K562 (cell line): ENCODE results near the gene AQP5. TPM values are rescaled to one million over a fixed set of nuclear protein-coding genes. Genes with fewer than 3 reads are reported as not detected.

ENCODE experiments used
- ATAC-seq: fragments of 200-7000 bp; cut with Tn5 transposase; 3 replicates; pipeline ENCODE4 v1.9.1; 2020; ENCODE audit warnings: moderate library complexity
- BruUV-seq: library from RNA; stranded (reverse); fragments of 400-500 nt; replicated peaks from 2 replicates; lab custom pipeline; 2021; lab: Mats Ljungman, UMichigan
- CTCF ChIA-PET: fragments of 300-600 bp; formaldehyde crosslinking; extraction: SDS; loops from one replicate; lab custom pipeline; 2021; ENCODE audit warnings: low intra/inter-chr PET ratio; lab: Yijun Ruan, JAX
- POLR2A ChIA-PET: fragments of 300-600, 350-650 bp; sonication (Branson Sonifier 250); formaldehyde crosslinking; extraction: SDS; loops from one replicate; lab custom pipeline; 2021; ENCODE audit warnings: antibody characterized with exemption, inconsistent platforms; lab: Yijun Ruan, JAX
- DNase-seq, 4 experiments: peaks; one replicate each; pipeline versions ENCODE4 v3.0.0 to v3.0.0-alpha.2; 2011 to 2018; ENCODE audit warnings: low spot score in 3 of 4, mixed read lengths in 3 of 4; ENCODE audit errors: extremely low read depth in 1 of 4
- FAIRE-seq: peaks from 2 replicates; lab custom pipeline; 2011; peaks lifted over from hg19 to GRCh38; lab: Jason Lieb, UNC
- H2AFZ ChIP-seq: 2 replicates; pipeline ENCODE4 v1.6.0; 2011; ENCODE audit warnings: low read depth, low read length, control low read depth, inconsistent platforms
- H3K27ac ChIP-seq: fragments of 200-600 bp; 3 replicates; pipeline ENCODE4 v1.8.0; 2011; ENCODE audit warnings: low read depth, mild to moderate bottlenecking, control low read depth, inconsistent platforms, low read length, moderate library complexity, mixed read lengths; ENCODE audit errors: extremely low read depth
- H3K27me3 ChIP-seq, 2 experiments: fragments of 300-600 bp in 1 of 2; 2 replicates in 1 of 2; 3 replicates in 1 of 2; pipeline versions ENCODE4 v1.6.0 to v1.8.0; 2011; ENCODE audit warnings: inconsistent platforms in 2 of 2, low read length in 2 of 2, mild to moderate bottlenecking in 1 of 2, mixed read lengths in 1 of 2, moderate library complexity in 1 of 2; ENCODE audit not compliant: control insufficient read depth in 2 of 2, insufficient read depth in 2 of 2
- H3K36me3 ChIP-seq: fragments of 300-600 bp; 3 replicates; pipeline ENCODE4 v1.8.0; 2011; ENCODE audit warnings: mild to moderate bottlenecking, low read length, inconsistent platforms; ENCODE audit not compliant: control insufficient read depth, insufficient read depth
- H3K4me1 ChIP-seq, 2 experiments: fragments of 200-600 bp in 1 of 2; replicated peaks in 1 of 2; 2 replicates in 1 of 2; 3 replicates in 1 of 2; pipeline versions ENCODE4 v1.5.1 to v1.8.0; 2011; ENCODE audit warnings: inconsistent platforms in 2 of 2, low read length in 2 of 2, mild to moderate bottlenecking in 1 of 2, mixed read lengths in 1 of 2, moderate library complexity in 1 of 2; ENCODE audit not compliant: control insufficient read depth in 2 of 2, insufficient read depth in 2 of 2
- H3K4me2 ChIP-seq: 2 replicates; pipeline ENCODE4 v1.6.1; 2011; ENCODE audit warnings: low read length, control low read depth, inconsistent platforms, mixed read lengths; ENCODE audit not compliant: insufficient read depth
- H3K4me3 ChIP-seq: fragments of 200-600 bp; sonication (generic), shearing (Covaris generic); 2 replicates; pipeline ENCODE4 v1.5.1; 2016; ENCODE audit warnings: control low read depth, inconsistent platforms
- H3K79me2 ChIP-seq: fragments of 200-600 bp; 3 replicates; pipeline ENCODE4 v1.8.0; 2011; ENCODE audit warnings: low read length, inconsistent platforms; ENCODE audit not compliant: control insufficient read depth, insufficient read depth
- H3K9ac ChIP-seq, 2 experiments: 2 replicates each; pipeline versions ENCODE4 v1.6.0 to v1.6.1; 2011; ENCODE audit warnings: low read depth in 2 of 2, low read length in 2 of 2, control low read depth in 1 of 2, inconsistent platforms in 1 of 2, mild to moderate bottlenecking in 1 of 2, mixed read lengths in 1 of 2; ENCODE audit not compliant: insufficient read depth in 1 of 2
- H3K9me1 ChIP-seq: one replicate; pipeline ENCODE4 v1.6.0; 2011; ENCODE audit warnings: inconsistent platforms, mild to moderate bottlenecking, low read length, moderate library complexity; ENCODE audit not compliant: control insufficient read depth, insufficient read depth
- H3K9me3 ChIP-seq: replicated peaks from 2 replicates; pipeline ENCODE4 v1.5.1; 2011; ENCODE audit warnings: low read depth, low read length, inconsistent platforms; ENCODE audit not compliant: control insufficient read depth, insufficient read depth
- H4K20me1 ChIP-seq: replicated peaks from 2 replicates; pipeline ENCODE4 v1.6.1; 2011; ENCODE audit warnings: low read length, inconsistent platforms, mixed read lengths; ENCODE audit not compliant: control insufficient read depth, insufficient read depth
- BCLAF1 ChIP-seq, 2 experiments: fragments of 450-650 bp in 1 of 2; IDR thresholded peaks; 2 replicates each; pipeline ENCODE4 v1.6.1; 2011 to 2017; ENCODE audit warnings: low read depth in 2 of 2, antibody characterized with exemption in 1 of 2, borderline replicate concordance in 1 of 2, low read length in 1 of 2, mild to moderate bottlenecking in 1 of 2, mixed read lengths in 1 of 2; ENCODE audit not compliant: control insufficient read depth in 1 of 2
- EGR1 ChIP-seq: fragments of 450-650 bp; conservative IDR thresholded peaks from 2 replicates; pipeline ENCODE4 v1.6.1; 2017; ENCODE audit warnings: mild to moderate bottlenecking
- RFX7 ChIP-seq: fragments of 250-450 bp; sonication (Bioruptor Pico); IDR thresholded peaks from 2 replicates; pipeline ENCODE4 v1.5.1; 2021; ENCODE audit warnings: mild to moderate bottlenecking
- SMAD3 ChIP-seq: fragments of 450-650 bp; formaldehyde crosslinking; conservative IDR thresholded peaks from 2 replicates; pipeline ENCODE4 v1.4.0; 2020; ENCODE audit warnings: mild to moderate bottlenecking
- SPI1 ChIP-seq: IDR thresholded peaks from 2 replicates; pipeline ENCODE4 v1.6.1; 2011; ENCODE audit warnings: low read depth, low read length, control low read depth, borderline replicate concordance
- VEZF1 ChIP-seq: fragments of 200-800 bp; sonication (Bioruptor generic); IDR thresholded peaks from 2 replicates; pipeline ENCODE4 v1.6.1; 2017; ENCODE audit warnings: missing genetic modification characterization, missing compliant biosample characterization
- ZBTB8A ChIP-seq: fragments of 450-650 bp; IDR thresholded peaks from 2 replicates; pipeline ENCODE4 v1.6.1; 2018; ENCODE audit warnings: mild to moderate bottlenecking, moderate library complexity; ENCODE audit not compliant: partially characterized antibody
- ZNF263 ChIP-seq: sonication (generic); formaldehyde crosslinking; IDR thresholded peaks from 2 replicates; pipeline ENCODE4 v1.8.0; 2022; ENCODE audit warnings: mild to moderate bottlenecking, missing genetic modification reagents, borderline replicate concordance
- WGBS: fragments of 100-300 bp; shearing (Covaris generic); methylation state at CpG from one replicate; pipeline ENCODE4 v1.1.6; 2016; ENCODE audit warnings: low coverage, mixed read lengths; ENCODE audit not compliant: insufficient coverage; ENCODE audit errors: missing lambda C conversion rate; 5-methylcytosine and 5-hydroxymethylcytosine counted together
- in situ Hi-C: fragments of 300-500 bp; cut with MboI; formaldehyde crosslinking; loops from 4 replicates; pipeline ENCODE4 v1.15.0; 2018; ENCODE audit warnings: inconsistent platforms, mixed read lengths
- intact Hi-C: fragments of 100-400 bp; cut with micrococcal nuclease; formaldehyde crosslinking; loops from 2 replicates; pipeline ENCODE4 v1.14.2; 2022
- polyA plus RNA-seq, 8 experiments: library from polyadenylated mRNA; depleted of rRNA in 4 of 8; stranded (reverse) in 5 of 8; unstranded in 3 of 8; fragments of >200 nt; fragmentation: Nextera tagmentation in 2 of 8; fragmentation: Illumina TruSeq in 1 of 8; extraction: Ambion mirVana in 2 of 8; extraction: Trizol in 1 of 8; gene quantifications; 2 replicates each; pipeline versions ENCODE4 v1.2.1 to v1.2.3, GENCODE V29; 2011 to 2014; ENCODE audit warnings: inconsistent platforms in 1 of 8, missing spikeins in 1 of 8
- total RNA-seq, 7 experiments: library from RNA; depleted of rRNA in 6 of 7; stranded (reverse); fragments of >200 nt in 6 of 7; fragmentation: Illumina TruSeq in 2 of 7; extraction: Trizol in 2 of 7; gene quantifications; 2 replicates each; pipeline versions ENCODE4 v1.2.1 to v1.2.3, GENCODE V29; 2011 to 2021; ENCODE audit warnings: low replicate concordance in 1 of 7

The AQP5 gene
- total and polyA plus RNA-seq, 9 of the 15 experiments (the other 6 are each of a cell fraction or from before 2014, with no cell fraction given) = not detected

GRCh38 chr12:49971141-49971540 lies 9.5 kb downstream of the AQP5 start (continued):
- no peak for TF ChIP-seq ZBTB8A

- Histone ChIP-seq H3K4me2 (no peak overlapping the region), H3K4me1 (peaks cover 2 to 45% of the 10 kb centered on the region in 2 experiments; a peak in 4 of 5 replicates), H3K9ac (no peak overlapping the region), H3K36me3 (no peaks in the 10 kb centered on the region), H3K4me3 (no peak overlapping the region), H3K27me3 (peaks cover 28 to 65% of the 10 kb centered on the region in 2 experiments; a peak in 4 of 5 replicates), H4K20me1 (peaks cover 18% of the 10 kb centered on the region), H3K27ac (no peak overlapping the region), H3K9me1 (no peaks in the 10 kb centered on the region), H2AFZ (no peak overlapping the region), H3K9me3 (no peaks in the 10 kb centered on the region), H3K79me2 (no peaks in the 10 kb centered on the region)
- ChIA-PET POLR2A (interaction anchor here (0.5 kb wide), 1 partner anchor 82 kb away, joined by 3 read pairs; no protein-coding TSS in a partner anchor), CTCF (interaction anchor here (1.7 kb wide), 1 partner anchor 98 kb away, joined by 5 read pairs; no protein-coding TSS in a partner anchor)
- FAIRE-seq (no peak), ATAC-seq (no peak), DNase-seq (peak in 1 of 4 experiments; percentile 25)
- intact Hi-C loops = no loop called here
- in situ Hi-C loops = loop anchor here (5.0 kb wide), 1 partner anchor 95 kb away; no protein-coding TSS in a partner anchor
- WGBS = 8% methylated on average over 5 of the region's 9 CpGs
- no TSS peak for BruUV-seq
- TF ChIP-seq ZNF263 (CRISPR knock-in tag) = peak; percentile 54; the same call in 1 of the 2 replicates
- no peak for TF ChIP-seq RFX7 (CRISPR knock-in tag)
- peak; percentile 38; the same call in 1 of the 2 replicates for TF ChIP-seq SPI1
- TF ChIP-seq EGR1 = peak; percentile 44; the same call in 1 of the 2 replicates
- no peak for TF ChIP-seq SMAD3 (CRISPR knock-in tag)
- TF ChIP-seq VEZF1 (CRISPR knock-in tag) = peak; percentile 63
- TF ChIP-seq BCLAF1 (IDR thresholded peaks at IDR 0.05; ENCODE audit: borderline replicate concordance in 1 of 2, control insufficient read depth in 1 of 2, low read depth in 2 of 2, low read length in 1 of 2) = no peak
These were observed 10.5 kb downstream of the AQP5 start for GRCh38 chr12:49972129-49972528.
